HepG2 (cell line): ENCODE data around the gene GNPNAT1. TPM values are rescaled to one million over a fixed set of nuclear protein-coding genes. Genes with fewer than 3 reads are reported as not detected.
A peak's percentile ranks its signal among the peaks of the same experiment; 100 is the strongest.

Source experiments
- CEBPZ ChIP-seq: IDR thresholded peaks from 2 replicates; pipeline ENCODE4 v1.6.1; 2012; ENCODE audit warnings: low read length, improper control_type of control experiment
- GZF1 ChIP-seq: sonication (generic); formaldehyde crosslinking; IDR thresholded peaks from 2 replicates; pipeline ENCODE4 v1.5.1; 2020; ENCODE audit warnings: mild to moderate bottlenecking, missing genetic modification reagents
- HIC2 ChIP-seq: sonication (generic); formaldehyde crosslinking; IDR thresholded peaks from 2 replicates; pipeline ENCODE4 v1.9.0; 2022; ENCODE audit warnings: low read depth, missing genetic modification reagents
- HNF4A ChIP-seq: sonication (generic); formaldehyde crosslinking; IDR thresholded peaks from 2 replicates; pipeline ENCODE4 v1.4.0; 2020; ENCODE audit warnings: missing genetic modification reagents
- MXD4 ChIP-seq: IDR thresholded peaks from 2 replicates; pipeline ENCODE4 v1.6.1; 2016; ENCODE audit warnings: mild to moderate bottlenecking, missing biosample characterization, missing genetic modification reagents
- NCOA5 ChIP-seq: sonication (generic); formaldehyde crosslinking; IDR thresholded peaks from 2 replicates; pipeline ENCODE4 v1.4.0; 2020; ENCODE audit warnings: missing genetic modification reagents
- NFYC ChIP-seq: IDR thresholded peaks from 2 replicates; pipeline ENCODE4 v1.6.1; 2016; ENCODE audit warnings: missing genetic modification reagents, missing compliant biosample characterization
- RELA ChIP-seq: sonication (generic); formaldehyde crosslinking; IDR thresholded peaks from 2 replicates; pipeline ENCODE4 v1.4.0; 2020; ENCODE audit warnings: missing genetic modification reagents
- TEF ChIP-seq: sonication (generic); formaldehyde crosslinking; IDR thresholded peaks from 2 replicates; pipeline ENCODE4 v1.5.0; 2020; ENCODE audit warnings: missing genetic modification reagents
- ZBTB7B ChIP-seq: sonication (generic); formaldehyde crosslinking; IDR thresholded peaks from 2 replicates; pipeline ENCODE4 v1.4.0; 2020; ENCODE audit warnings: missing genetic modification reagents
- ZNF12 ChIP-seq: sonication (generic); formaldehyde crosslinking; IDR thresholded peaks from 2 replicates; pipeline ENCODE4 v1.5.0; 2020; ENCODE audit warnings: missing genetic modification reagents
- ZNF121 ChIP-seq: sonication (generic); formaldehyde crosslinking; IDR thresholded peaks from 2 replicates; pipeline ENCODE4 v1.5.0; 2020; ENCODE audit warnings: mild to moderate bottlenecking, missing genetic modification reagents
- ZNF160 ChIP-seq: sonication (generic); formaldehyde crosslinking; IDR thresholded peaks from 2 replicates; pipeline ENCODE4 v1.8.0; 2022; ENCODE audit warnings: mild to moderate bottlenecking, inconsistent platforms, missing genetic modification reagents
- ZNF382 ChIP-seq: sonication (generic); formaldehyde crosslinking; IDR thresholded peaks from 2 replicates; pipeline ENCODE4 v1.5.0; 2020; ENCODE audit warnings: missing genetic modification reagents, mild to moderate bottlenecking, borderline replicate concordance
- ZNF567 ChIP-seq: sonication (generic); formaldehyde crosslinking; IDR thresholded peaks from 2 replicates; pipeline ENCODE4 v1.8.1; 2023; ENCODE audit warnings: mild to moderate bottlenecking, missing genetic modification reagents, borderline replicate concordance
- ZNF83 ChIP-seq: sonication (generic); formaldehyde crosslinking; IDR thresholded peaks from 2 replicates; pipeline ENCODE4 v1.4.0; 2020; ENCODE audit warnings: missing genetic modification reagents, mild to moderate bottlenecking, borderline replicate concordance
- polyA plus RNA-seq, 8 experiments: library from polyadenylated mRNA; depleted of rRNA in 3 of 8; stranded (reverse) in 7 of 8; unstranded in 1 of 8; fragments of >200 nt; fragmentation: Illumina TruSeq in 4 of 8; extraction: Trizol in 4 of 8; gene quantifications; 2 replicates each; pipeline versions ENCODE4 v1.2.1 to v1.2.3, GENCODE V29; 2011 to 2016; ENCODE audit warnings: low read depth in 4 of 8, missing spikeins in 1 of 8, mixed read lengths in 1 of 8; ENCODE audit not compliant: insufficient read depth in 1 of 8
- total RNA-seq, 5 experiments: library from RNA; depleted of rRNA; stranded (reverse); fragments of >200 nt; fragmentation: Illumina TruSeq; extraction: Trizol; gene quantifications; 2 replicates each; pipeline ENCODE4 v1.2.3, GENCODE V29; 2016; ENCODE audit warnings: low read depth in 1 of 5
- TF ChIP-seq, protein P1 (sequence below): sonication (generic); formaldehyde crosslinking; IDR thresholded peaks from 2 replicates; pipeline ENCODE4 v1.8.0; 2022; ENCODE audit warnings: missing genetic modification reagents, mild to moderate bottlenecking, borderline replicate concordance
- TF ChIP-seq, protein P2 (sequence below): IDR thresholded peaks from 2 replicates; pipeline ENCODE4 v1.6.1; 2016; ENCODE audit warnings: missing compliant biosample characterization, missing genetic modification reagents, borderline replicate concordance
- TF ChIP-seq, protein P3 (sequence below): fragments of 450-650 bp; IDR thresholded peaks from 2 replicates; pipeline ENCODE4 v1.6.1; 2017

GNPNAT1 gene
- total and polyA plus RNA-seq, 2 of the 13 experiments (the other 11 are each of a cell fraction or from before 2014, with no cell fraction given) = 38.3 to 54.9 TPM

- TF ChIP-seq HIC2 (peak; percentile 65), RELA (CRISPR knock-in tag) (no peak), TEF (CRISPR knock-in tag) (no peak), MXD4 (CRISPR knock-in tag) (peak; percentile 79), ZBTB7B (CRISPR knock-in tag) (peak; percentile 35; the same call in 1 of the 2 replicates), HNF4A (CRISPR knock-in tag) (no peak), ZNF382 (CRISPR knock-in tag) (no peak), ZNF12 (peak; percentile 55; the same call in 1 of the 2 replicates), ZNF160 (CRISPR knock-in tag) (peak; percentile 43; the same call in 1 of the 2 replicates), NCOA5 (CRISPR knock-in tag) (no peak), ZNF567 (no peak; the same call in 1 of the 2 replicates), CEBPZ (no peak), NFYC (no peak), ZNF121 (CRISPR knock-in tag) (no peak; the same call in none of the 2 replicates), ZNF83 (CRISPR knock-in tag) (peak; percentile 60; the same call in 1 of the 2 replicates), GZF1 (CRISPR knock-in tag) (no peak)
- TF ChIP-seq, protein P1, sequence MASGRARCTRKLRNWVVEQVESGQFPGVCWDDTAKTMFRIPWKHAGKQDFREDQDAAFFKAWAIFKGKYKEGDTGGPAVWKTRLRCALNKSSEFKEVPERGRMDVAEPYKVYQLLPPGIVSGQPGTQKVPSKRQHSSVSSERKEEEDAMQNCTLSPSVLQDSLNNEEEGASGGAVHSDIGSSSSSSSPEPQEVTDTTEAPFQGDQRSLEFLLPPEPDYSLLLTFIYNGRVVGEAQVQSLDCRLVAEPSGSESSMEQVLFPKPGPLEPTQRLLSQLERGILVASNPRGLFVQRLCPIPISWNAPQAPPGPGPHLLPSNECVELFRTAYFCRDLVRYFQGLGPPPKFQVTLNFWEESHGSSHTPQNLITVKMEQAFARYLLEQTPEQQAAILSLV (CRISPR knock-in tag) = peak; percentile 77
- TF ChIP-seq, protein P2, sequence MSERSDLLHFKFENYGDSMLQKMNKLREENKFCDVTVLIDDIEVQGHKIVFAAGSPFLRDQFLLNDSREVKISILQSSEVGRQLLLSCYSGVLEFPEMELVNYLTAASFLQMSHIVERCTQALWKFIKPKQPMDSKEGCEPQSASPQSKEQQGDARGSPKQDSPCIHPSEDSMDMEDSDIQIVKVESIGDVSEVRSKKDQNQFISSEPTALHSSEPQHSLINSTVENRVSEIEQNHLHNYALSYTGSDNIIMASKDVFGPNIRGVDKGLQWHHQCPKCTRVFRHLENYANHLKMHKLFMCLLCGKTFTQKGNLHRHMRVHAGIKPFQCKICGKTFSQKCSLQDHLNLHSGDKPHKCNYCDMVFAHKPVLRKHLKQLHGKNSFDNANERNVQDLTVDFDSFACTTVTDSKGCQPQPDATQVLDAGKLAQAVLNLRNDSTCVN (CRISPR knock-in tag) = no peak; the same call in 1 of the 2 replicates
- TF ChIP-seq, protein P3, sequence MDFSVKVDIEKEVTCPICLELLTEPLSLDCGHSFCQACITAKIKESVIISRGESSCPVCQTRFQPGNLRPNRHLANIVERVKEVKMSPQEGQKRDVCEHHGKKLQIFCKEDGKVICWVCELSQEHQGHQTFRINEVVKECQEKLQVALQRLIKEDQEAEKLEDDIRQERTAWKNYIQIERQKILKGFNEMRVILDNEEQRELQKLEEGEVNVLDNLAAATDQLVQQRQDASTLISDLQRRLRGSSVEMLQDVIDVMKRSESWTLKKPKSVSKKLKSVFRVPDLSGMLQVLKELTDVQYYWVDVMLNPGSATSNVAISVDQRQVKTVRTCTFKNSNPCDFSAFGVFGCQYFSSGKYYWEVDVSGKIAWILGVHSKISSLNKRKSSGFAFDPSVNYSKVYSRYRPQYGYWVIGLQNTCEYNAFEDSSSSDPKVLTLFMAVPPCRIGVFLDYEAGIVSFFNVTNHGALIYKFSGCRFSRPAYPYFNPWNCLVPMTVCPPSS = no peak
These were observed at the start of gene GNPNAT1 (continued) for GRCh38 chr14:52791223-52792096.
